DMS53 treated with DMSO at 0.1 percent for 48 hours (cell line): Measurements from ENCODE around the gene NAA38.

Experiments used
- DNase-seq: peaks from one replicate; lab custom pipeline; 2025; ENCODE audit not compliant: unreplicated experiment; lab: John Stamatoyannopoulos, UW

The NAA38 gene

DNA sequence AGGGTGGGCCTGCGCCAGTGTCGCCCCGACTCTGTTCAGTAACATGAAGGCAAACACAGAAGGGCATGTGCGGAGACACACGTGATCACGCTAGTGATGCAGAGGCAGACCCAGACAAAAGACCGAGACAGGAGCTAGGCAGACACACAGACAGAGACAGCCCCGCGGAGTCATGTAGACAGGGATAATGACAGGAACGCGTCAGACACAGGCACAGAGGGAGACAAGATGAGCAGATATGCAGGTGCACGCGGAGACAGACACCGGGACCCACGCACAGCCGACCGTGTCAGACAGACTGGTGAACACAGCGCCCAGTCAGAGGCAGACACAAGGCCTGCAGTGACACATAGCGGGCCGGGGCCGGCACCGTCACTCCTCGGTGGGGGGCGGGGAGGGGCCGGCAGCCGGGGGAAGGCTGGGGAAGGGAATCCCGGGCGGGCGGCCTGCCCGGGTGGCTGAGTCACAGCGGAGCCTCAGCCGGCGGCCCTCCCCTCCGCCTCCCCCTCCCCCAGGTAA, 15.9 kb downstream of the NAA38 start:
- peak; percentile 91 for DNase-seq

DNA sequence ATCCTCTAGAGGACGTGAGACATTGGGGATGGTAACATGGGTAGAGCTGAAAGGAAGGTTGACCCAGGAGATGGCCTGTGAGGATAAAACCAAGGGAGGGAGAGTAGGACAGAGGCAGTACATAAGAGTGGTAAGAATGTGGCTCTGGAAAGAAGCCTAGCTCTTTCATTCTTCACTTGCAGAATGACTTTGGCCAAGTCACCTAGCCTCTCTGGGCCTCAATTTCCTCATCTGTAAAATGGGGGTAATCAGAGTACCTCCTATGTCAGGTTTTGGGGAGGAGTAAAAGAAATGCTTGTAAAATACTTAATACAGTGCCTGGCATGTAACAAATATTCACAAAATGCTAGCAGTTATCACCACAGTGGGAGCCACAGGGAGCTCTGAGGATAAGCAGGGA, 16.5 kb downstream of the NAA38 start:
- DNase-seq: no peak

DNA sequence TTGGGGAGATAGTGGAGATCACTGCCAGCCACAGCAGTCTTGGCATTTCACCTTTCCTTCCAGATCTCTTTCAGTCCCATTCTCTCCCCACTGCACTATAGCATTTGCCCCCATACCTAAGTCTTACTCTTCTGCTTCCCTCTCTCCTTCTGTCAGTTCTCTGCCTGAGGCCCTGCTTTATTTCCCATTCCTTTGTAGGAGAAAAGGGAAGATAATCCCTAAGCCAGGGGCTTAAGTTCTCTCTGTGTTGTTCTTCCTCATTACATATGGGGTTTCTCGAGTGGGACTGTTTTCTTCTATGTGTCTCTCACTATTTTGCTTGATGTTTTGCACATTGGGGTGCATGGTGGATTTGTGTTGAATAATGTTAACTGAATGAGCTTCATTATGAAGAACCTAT, 16.9 kb downstream of the NAA38 start:
- no peak for DNase-seq

DNA sequence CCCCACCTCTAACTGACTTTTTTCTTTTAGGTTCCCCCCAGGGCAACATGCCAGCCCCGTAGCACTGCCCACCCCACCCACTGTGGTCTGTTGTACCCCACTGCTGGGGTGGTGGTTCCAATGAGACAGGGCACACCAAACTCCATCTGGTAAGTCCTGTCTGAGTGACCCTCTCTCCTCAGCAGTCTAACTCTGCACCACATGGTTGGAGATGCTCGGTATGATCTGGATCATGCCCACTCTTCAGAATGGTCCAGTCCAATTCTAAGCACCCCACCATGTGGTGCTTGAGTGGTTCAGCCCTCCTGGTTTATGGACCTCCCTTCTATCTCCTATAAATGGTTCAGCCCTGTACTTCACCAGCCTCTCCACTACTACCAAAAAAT, 17.5 kb downstream of the NAA38 start:
- no peak for DNase-seq

DNA sequence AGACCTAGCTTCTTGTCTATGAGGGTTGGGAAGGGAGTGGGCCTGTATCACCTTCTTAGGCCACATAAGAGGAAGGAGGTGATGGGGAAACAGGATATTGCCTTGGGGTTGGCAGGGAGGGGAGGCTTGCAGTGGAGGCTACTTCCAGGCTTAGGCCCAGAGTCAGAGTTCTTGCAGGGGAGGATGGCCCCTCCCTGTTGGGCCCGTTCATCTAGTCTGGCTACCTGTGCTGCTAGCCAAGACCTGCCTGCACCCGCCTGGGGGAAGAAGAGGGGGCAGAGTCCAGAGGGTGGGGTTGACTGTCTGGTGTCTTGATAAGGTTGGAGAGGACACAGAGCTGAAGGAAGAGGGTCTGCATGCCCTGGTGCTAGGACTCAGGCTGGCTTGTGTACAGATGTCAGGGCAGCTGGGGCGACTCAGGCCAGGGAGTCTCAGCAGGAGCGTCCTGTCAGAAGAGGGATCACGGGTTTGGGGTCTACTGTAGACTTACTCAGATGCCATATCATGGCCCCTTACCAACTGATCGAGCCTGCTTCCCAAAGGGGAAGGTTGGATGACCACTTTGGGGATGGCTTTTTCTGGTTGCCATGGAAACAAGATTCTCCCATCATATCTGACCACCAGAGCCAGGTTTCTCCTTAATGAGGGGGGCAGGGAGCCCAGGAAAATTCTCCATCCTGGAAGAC, 18.0 kb downstream of the NAA38 start:
- DNase-seq: no peak

DNA sequence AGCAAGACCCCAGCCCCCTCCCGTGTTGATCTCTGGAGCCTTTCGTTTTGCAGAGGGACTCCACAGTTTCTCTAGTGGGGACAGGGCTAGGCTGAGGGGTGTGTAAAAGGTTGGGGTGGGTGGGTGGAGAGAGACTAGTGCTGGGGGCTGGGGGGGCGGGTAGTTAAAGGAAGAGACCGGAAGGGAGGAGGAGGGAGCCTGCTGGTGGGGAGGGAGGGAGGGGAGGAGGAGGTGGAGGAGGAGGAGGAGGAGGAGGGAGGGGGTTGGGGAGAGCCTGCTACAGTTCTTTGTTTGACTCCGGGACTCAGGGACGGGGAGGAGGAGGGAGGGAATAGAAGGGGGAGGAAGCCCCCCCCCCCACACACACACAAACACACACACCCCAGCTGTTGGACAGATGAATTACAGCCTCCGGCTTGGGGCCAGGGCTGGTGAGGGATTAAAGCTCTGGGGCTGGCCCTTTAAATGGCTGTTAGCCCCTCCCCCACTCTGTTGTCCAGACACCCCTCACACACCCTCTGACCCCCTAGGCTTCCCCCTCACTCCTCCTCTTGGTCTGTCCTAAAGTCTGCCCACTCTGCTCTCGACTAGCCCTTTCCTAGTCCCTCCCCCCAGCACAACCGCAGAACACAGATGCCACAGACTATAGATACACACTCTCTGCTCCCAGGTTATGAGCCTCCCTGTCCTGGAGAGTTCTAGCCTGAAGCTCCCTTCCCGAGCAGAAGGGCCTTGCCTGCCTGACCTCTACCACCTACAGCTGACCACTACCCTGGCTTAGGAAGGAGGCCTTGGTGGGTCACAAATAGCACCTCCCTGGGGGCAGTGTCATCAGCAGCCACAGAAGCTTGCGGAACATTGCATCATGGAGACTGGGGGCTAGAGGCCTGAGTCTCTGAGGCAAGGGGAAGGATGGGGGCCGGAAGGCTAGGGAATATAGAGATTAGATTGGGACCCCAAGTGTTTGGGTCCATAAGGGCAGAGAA, 19.0 kb downstream of the NAA38 start:
- peak; percentile 19 for DNase-seq

DNA sequence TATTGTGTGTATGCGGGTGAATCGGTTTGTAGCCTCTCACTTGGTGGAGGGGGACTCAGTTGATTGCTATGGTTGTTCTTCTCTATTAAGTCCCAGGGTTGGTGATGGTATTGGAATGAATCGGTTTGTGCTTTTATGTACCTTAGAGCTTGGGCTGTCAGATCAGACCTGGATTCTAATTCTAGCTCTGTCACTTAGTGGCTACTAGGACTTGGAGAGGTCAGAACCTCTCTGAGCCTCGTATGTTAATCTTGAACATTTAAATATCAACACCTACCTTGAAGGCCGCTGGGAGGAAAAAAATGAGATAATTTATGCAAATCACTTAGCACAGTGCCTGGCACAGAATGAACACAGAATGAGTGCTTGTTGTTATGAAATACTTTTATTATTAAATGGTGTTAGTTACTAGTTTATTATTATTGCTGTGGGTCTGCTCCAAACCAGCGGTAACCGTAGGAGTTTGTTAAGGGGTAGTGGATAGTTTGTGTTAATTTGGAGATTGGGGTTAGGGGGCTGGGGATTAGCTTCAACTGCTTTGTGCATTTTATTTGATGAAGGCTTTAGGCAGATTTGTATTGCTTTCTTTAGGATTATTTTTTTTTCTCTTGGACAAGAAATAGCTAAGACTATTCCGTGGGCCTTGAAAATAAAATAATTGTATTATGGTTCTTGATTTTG, 19.8 kb downstream of the NAA38 start:
- peak; percentile 57 for DNase-seq

DNA sequence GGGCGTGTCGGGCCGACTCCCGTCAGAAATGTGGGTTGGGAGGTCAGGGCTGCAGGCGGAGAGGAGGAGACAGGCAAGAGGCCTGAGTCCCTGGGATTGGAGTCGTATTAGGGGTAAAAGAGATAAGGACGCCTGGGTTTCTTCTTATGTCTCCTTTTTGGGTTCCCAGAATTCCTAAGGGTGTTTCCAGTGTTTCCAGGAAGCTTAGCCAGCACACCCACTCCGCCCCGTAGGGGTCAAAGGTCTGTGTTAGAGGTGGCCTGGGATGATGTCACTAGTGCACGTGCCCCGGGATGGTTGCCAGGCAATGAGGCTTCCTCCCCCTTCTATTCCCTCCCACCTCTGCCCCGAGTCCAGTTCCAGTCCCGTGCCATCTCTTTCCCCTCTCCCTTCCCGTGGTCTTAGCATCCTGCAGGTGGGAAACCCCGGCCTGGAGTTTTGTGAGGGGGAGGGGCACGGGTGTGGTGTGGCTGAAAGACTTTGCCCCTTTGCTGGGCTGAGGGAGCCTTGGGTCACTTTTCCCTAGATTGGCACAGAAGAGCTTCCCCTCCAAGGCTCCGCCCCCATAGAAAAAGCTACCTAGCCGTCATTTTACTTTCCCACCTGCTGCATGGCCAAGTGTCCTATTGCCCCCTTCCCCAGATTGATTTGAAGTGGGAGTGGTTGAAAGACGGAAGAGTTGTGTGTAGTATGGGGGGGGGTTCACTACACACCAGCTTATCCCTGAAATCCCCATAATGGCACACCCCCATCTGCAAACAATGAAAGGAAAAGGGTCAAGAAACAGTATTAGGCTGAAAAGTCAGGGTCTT, 20.6 kb downstream of the NAA38 start:
- DNase-seq: peak; percentile 99

DNA sequence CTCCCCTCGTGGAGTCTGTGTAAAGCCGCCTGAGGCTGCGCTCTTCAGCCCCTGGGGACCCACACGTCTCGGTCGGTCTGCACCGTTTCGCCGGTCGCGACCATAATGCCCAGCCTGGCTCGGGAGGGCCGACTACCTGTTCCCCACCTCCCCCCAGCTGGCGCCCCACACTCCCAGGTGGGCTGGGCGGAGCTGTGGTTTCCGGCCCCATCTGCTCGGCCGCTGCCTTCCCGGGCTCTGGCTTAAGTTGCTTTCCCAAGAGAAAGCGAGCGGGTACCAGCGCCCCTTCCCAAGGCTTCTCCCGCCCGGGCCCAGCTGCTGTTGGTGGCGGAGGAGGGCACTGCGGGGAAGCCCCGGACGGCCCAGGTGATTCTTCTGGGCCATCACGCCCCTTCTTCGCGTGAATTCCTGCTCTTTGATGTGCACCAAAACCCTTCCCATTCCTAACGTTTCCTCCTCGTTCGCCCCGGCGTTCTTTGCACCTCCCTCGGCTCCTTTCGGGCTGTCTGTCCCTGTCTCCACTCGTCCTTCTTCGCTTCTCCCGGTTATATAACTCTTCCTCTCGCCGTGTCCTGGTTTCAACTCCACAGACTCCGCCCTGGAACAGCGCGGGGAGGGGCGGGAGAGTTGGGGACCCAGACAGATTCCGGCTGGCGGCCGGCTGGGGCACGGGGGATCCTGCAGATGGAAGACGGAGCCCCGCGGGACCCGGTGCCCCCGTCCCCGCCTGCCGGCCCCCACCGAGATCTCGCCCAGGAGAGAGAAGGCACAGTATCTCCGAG, 21.4 kb downstream of the NAA38 start:
- DNase-seq: peak; percentile 85

DNA sequence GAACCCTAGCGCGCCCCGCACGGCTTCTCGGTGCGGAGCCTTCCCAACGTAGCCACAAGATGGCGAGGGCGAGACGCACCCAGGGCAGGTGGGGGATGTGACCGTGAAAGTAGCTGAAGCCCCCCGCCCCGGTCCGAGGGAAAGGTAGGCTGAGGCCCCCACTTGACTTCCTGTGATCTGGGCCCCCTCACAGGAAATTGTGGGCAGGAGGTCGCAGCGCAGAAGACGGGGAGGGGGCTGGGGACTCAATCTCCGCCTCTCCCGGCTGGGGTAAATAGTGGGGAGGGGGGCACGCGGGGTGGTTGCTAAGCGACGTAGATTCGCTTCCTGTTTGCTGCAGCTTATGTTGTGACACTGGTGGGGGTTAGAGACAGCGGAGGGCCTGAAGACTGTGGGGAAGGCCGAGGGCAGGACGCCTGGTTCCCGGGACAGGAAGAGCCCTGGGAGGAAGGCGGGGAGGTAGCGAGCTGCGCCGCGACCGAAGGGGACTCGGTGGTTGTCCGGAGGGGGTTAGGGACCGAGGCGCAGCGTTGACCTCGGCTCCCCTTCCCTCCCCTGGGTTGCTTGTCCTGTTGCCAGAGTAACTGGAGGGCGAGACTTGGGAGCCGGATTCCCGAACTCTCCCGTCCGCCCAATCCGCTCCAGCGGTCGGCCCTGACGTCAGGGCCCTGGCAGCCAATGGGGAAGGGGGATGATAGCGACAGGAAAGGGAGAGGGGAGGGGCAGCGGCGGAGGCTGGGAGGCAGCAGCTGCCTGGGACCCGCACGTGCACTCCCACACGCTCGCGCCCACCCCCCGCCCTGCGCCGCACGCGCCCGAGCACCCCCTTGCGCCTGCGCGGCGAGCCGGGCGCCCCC, 22.2 kb downstream of the NAA38 start:
- DNase-seq: peak; percentile 98

DNA sequence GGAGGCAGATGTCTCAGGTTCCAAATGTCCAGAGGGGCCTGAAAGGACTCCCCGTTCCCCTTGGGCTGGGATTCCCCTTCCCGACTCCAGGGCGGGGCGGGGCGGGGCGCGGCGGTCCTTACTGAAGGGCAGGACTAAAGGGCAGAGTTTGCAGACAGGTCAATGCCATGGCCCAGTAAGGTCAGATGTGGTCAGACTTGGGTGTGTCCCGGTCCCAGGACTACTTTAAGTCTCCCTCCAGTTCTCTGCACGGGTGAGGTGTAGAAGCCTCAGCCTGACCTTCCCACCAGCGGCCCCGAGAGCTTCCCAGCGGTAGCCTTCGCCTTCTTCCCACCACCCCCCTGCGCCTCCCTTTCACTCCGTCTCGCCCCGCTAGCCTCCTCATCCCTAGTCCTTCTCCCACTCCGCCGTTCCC, 22.8 kb downstream of the NAA38 start:
- no peak for DNase-seq

DNA sequence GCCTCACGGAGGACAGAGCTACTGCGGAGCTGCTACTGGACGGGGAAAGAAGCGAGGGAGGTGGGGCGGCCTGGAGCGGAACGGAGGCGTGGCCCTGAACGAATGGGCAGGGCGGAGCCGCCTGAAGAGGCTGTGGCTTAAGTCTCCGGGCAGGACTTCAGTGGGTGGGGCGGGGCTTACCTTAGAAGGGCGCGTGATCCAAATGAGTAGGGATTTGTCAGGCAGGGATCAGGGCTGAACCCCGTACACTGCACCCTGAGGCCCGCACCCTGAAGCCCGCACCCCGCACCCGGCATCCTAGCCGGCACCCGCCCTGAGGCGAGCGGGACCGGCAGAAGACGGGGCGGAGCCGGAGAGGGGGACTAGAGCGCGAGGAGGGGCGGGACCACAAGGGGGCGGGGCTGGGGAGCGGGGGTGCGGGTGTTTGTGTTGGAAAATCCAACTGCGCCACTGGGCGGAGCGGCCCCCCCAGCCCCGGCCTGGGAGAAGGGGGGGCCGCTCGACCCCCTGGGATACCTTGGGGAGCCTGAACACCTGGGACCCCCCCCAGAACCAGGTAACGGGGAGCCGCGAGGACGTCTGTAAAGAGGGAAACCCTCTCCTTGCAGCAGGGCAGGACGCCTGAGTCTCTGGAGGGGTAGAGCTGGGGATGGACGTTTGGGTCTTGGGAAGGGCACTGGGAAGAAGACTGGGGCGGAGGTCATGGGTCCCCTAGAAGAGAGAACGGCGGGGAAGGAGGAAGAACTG, 23.4 kb downstream of the NAA38 start, which contains the start of gene KDM6B:
Gene KDM6B, plus strand, starts transcription at position 423 of the 747 bp plus-strand sequence. CDS start 11,338 bp downstream, outside the sequence.
- DNase-seq: peak; percentile 93

DNA sequence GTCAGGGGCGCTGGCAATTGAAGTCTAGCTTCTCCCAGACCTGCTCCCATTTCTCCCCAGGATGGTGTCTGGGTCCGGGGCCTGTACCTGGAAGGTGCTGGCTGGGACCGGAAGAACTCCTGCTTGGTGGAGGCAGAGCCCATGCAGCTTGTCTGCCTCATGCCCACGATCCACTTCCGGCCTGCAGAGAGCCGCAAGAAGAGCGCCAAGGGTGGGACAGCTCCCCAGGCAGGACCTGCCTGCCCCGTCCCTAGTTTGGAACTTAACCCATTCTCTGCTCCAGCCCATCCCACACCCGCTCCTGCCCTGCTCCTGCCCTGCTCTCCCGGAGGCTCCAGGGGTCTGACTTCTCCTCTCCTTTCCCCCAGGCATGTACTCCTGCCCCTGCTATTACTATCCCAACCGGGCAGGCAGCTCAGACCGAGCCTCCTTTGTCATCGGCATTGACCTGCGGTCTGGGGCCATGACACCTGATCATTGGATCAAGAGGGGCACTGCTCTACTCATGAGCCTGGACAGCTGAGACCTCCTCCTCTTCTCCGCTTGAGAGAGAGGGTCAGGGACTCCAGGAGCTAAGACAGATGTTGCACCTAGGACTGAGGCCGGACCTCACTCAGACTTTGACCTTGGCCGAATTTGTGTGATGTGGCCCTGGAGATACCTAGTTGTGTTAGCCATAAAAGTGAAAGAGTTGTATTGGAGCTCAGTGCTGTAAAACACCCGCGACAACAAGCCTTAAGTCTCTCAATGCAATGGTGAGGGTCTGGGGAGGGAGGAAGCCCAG, 24.2 kb downstream of the NAA38 start:
- no peak for DNase-seq

DNA sequence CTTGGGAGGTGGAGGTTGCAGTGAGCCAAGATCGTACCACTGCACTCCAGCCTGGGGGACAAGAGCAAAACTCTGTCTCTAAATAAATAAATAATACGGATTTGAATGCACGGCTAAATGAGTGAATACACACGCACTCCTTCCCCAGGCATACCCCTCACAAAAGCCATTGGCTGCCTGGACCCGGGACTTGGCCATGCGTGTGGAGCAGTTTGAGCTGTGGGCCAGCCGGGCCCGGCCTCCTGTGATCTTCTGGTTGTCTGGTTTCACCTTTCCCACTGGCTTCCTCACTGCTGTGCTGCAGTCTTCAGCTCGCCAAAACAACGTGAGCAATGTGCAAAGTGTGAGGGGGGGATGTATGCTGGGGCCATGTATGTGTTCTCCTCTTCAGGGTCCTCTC, 24.9 kb downstream of the NAA38 start:
- no peak for DNase-seq

DNA sequence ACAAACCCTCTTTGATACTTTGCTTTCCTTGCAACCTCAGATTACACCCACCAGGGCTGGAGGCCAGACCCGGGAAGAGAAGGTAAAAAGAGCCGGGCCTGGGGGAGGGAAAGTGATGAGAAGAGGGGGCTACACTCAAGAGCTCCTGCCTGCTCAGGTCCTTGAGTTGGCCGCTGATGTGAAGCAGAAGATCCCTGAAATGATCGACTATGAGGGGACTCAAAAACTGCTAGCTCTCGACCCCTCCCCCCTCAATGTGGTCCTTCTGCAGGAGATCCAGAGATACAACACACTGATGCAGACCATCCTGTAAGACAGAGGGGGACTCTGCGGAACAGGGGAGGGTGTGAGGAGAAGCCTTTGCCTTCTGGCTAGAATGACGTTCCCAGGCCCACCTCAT, 26.1 kb downstream of the NAA38 start:
- no peak for DNase-seq

DNA sequence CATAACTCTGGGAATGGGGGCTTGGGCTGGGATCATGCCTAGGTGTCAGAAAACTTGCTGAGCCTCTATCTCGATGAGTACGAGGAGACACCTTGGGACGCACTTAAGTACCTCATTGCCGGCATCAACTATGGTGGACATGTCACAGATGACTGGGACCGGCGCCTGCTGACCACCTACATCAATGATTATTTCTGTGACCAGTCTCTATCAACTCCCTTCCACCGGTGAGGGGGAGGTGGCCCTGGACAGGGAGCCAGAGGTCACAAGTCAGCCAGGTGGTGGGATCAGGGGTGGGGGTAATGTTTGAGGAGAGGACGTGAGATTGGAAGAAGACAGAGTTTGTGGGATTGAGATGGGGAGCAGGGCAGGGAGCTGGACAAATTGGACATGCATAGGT, 26.7 kb downstream of the NAA38 start:
- no peak for DNase-seq
